Activated CD8-positive, alpha-beta memory T cell treated with anti-CD3 and anti-CD28 coated beads for 24 hours (primary cell): Measurements from ENCODE around the gene DMRTC1B.
"Not testable (repeated sequence)": the region's sequence is repeated elsewhere in the genome, so short reads cannot be mapped to it uniquely, and the experiment has no call there.

Experiments
- DNase-seq: peaks from one replicate; pipeline ENCODE4 v3.0.0-alpha.2; 2020

The DMRTC1B gene

GRCh38 chrX:72776653-72777466, at the start of gene DMRTC1B:
Gene DMRTC1B, plus strand, starts transcription at chrX:72776890. Its CDS starts 68,246 bp downstream, at chrX:72845136.
- DNase-seq = not testable (repeated sequence)

GRCh38 chrX:72727846-72728245, 48.8 kb upstream of the DMRTC1B start:
- DNase-seq = no peak

- not testable (repeated sequence) for DNase-seq
Measured at GRCh38 chrX:72733636-72734035, 43.1 kb upstream of the DMRTC1B start.

GRCh38 chrX:72735561-72735960, 41.1 kb upstream of the DMRTC1B start:
- no peak for DNase-seq

GRCh38 chrX:72745546-72745945, 31.1 kb upstream of the DMRTC1B start:
- not testable (repeated sequence) for DNase-seq

GRCh38 chrX:72748545-72748944, 28.1 kb upstream of the DMRTC1B start:
- DNase-seq = not testable (repeated sequence)

- not testable (repeated sequence) for DNase-seq
Measured at GRCh38 chrX:72760454-72760853, 16.2 kb upstream of the DMRTC1B start.

GRCh38 chrX:72777467-72777790, 739 bp downstream of the DMRTC1B start:
- DNase-seq = not testable (repeated sequence)

- DNase-seq = not testable (repeated sequence)
Measured at GRCh38 chrX:72778146-72778545, 1.5 kb downstream of the DMRTC1B start.

GRCh38 chrX:72782560-72782959, 5.9 kb downstream of the DMRTC1B start, which contains the start of gene FAM236B:
Gene FAM236B, minus strand, starts transcription at chrX:72782660. Its CDS starts 100 bp downstream, at chrX:72782560.
- DNase-seq = not testable (repeated sequence)

GRCh38 chrX:72783365-72783936, 6.8 kb downstream of the DMRTC1B start:
- not testable (repeated sequence) for DNase-seq

- DNase-seq = not testable (repeated sequence)
Measured at GRCh38 chrX:72783964-72784363, 7.3 kb downstream of the DMRTC1B start.

- not testable (repeated sequence) for DNase-seq
Measured at GRCh38 chrX:72788142-72788541, 11.5 kb downstream of the DMRTC1B start.

GRCh38 chrX:72790390-72790789, 13.7 kb downstream of the DMRTC1B start:
- not testable (repeated sequence) for DNase-seq

- DNase-seq = not testable (repeated sequence)
Measured at GRCh38 chrX:72808110-72808509, 31.4 kb downstream of the DMRTC1B start, which contains the start of gene FAM236D. Gene FAM236D, minus strand, starts transcription at chrX:72808210. Its CDS starts 100 bp downstream, at chrX:72808110.

- DNase-seq = not testable (repeated sequence)
Measured at GRCh38 chrX:72830701-72831100, 54.0 kb downstream of the DMRTC1B start.

GRCh38 chrX:72837532-72837931, 60.8 kb downstream of the DMRTC1B start:
- DNase-seq = not testable (repeated sequence)

GRCh38 chrX:72882898-72883297, 106.2 kb downstream of the DMRTC1B start:
- not testable (repeated sequence) for DNase-seq

- DNase-seq = not testable (repeated sequence)
Measured at GRCh38 chrX:72889740-72890139, 113.0 kb downstream of the DMRTC1B start.
